CD14-positive monocyte (primary cell): ENCODE results near the gene ACOT9. TPM values are rescaled to one million over a fixed set of nuclear protein-coding genes. Genes with fewer than 3 reads are reported as not detected.
"Not testable (repeated sequence)": the region's sequence is repeated elsewhere in the genome, so short reads cannot be mapped to it uniquely, and the experiment has no call there.

Experiments used
- DNase-seq, 3 donors: peaks; one replicate each; pipeline ENCODE4 v3.0.0-alpha.2; 2011 to 2022
- H2AFZ ChIP-seq: 2 replicates; pipeline ENCODE4 v1.6.0; 2012; ENCODE audit warnings: mild to moderate bottlenecking, low read depth, low read length, inconsistent platforms; ENCODE audit not compliant: insufficient read depth, poor library complexity, severe bottlenecking
- H3K27ac ChIP-seq, 2 donors: 1 replicate in 1 of 2; 2 replicates in 1 of 2; pipeline ENCODE4 v1.5.1; 2012 to 2013; ENCODE audit warnings: low read length in 2 of 2, control low read depth in 1 of 2, inconsistent platforms in 1 of 2, low read depth in 1 of 2, mild to moderate bottlenecking in 1 of 2
- H3K27me3 ChIP-seq, 2 donors: one replicate each; pipeline versions ENCODE4 v1.6.0 to v1.6.1; 2011 to 2013; ENCODE audit warnings: low read length in 2 of 2; ENCODE audit not compliant: control insufficient read depth in 2 of 2, insufficient read depth in 2 of 2
- H3K36me3 ChIP-seq, 2 donors: replicated peaks in 1 of 2; 1 replicate in 1 of 2; 2 replicates in 1 of 2; pipeline versions ENCODE4 v1.5.1 to v1.6.1; 2012 to 2013; ENCODE audit warnings: low read length in 2 of 2, control low read depth in 1 of 2, inconsistent platforms in 1 of 2, mild to moderate bottlenecking in 1 of 2; ENCODE audit not compliant: insufficient read depth in 2 of 2, control insufficient read depth in 1 of 2
- H3K4me1 ChIP-seq, 2 donors: 1 replicate in 1 of 2; 2 replicates in 1 of 2; pipeline versions ENCODE4 v1.5.1 to v1.6.1; 2012 to 2013; ENCODE audit warnings: low read length in 2 of 2, control low read depth in 1 of 2, inconsistent platforms in 1 of 2, mild to moderate bottlenecking in 1 of 2, moderate library complexity in 1 of 2; ENCODE audit not compliant: insufficient read depth in 2 of 2, control insufficient read depth in 1 of 2
- H3K4me2 ChIP-seq: replicated peaks from 2 replicates; pipeline ENCODE3; 2012; ENCODE audit warnings: low read length, moderate library complexity, mild to moderate bottlenecking; ENCODE audit not compliant: poor library complexity, severe bottlenecking; ENCODE audit errors: extremely low read depth
- H3K4me3 ChIP-seq, 3 experiments: fragments of 200-600 bp in 1 of 3; sonication (generic) in 1 of 3; replicated peaks in 1 of 3; 1 replicate in 2 of 3; 2 replicates in 1 of 3; pipeline ENCODE4 v1.5.1; 2011 to 2013; ENCODE audit warnings: low read length in 3 of 3, mild to moderate bottlenecking in 3 of 3, control low read depth in 2 of 3, low read depth in 2 of 3, inconsistent platforms in 1 of 3, moderate library complexity in 1 of 3
- H3K79me2 ChIP-seq: 2 replicates; pipeline ENCODE4 v1.6.0; 2012; ENCODE audit warnings: mild to moderate bottlenecking, control low read depth, inconsistent platforms, low read length, moderate library complexity; ENCODE audit not compliant: insufficient read depth
- H3K9ac ChIP-seq: 2 replicates; pipeline ENCODE4 v1.6.0; 2017; ENCODE audit warnings: low read length, mild to moderate bottlenecking; ENCODE audit not compliant: insufficient read depth, poor library complexity, severe bottlenecking
- H3K9me3 ChIP-seq, 2 donors: replicated peaks in 1 of 2; 1 replicate in 1 of 2; 2 replicates in 1 of 2; pipeline versions ENCODE4 v1.5.1 to v1.6.1; 2012 to 2013; ENCODE audit warnings: low read length in 2 of 2, control low read depth in 1 of 2; ENCODE audit not compliant: control insufficient read depth in 1 of 2, insufficient read depth in 1 of 2
- H4K20me1 ChIP-seq: 2 replicates; pipeline ENCODE4 v1.6.0; 2012; ENCODE audit warnings: mild to moderate bottlenecking, low read length, control low read depth, moderate library complexity; ENCODE audit not compliant: insufficient read depth
- H3K27ac Mint-ChIP-seq, 7 donors: one replicate each; pipeline ENCODE4 v1.8.0; 2020; ENCODE audit warnings: mild to moderate bottlenecking in 7 of 7, mixed read lengths in 7 of 7, moderate library complexity in 6 of 7, inconsistent platforms in 2 of 7
- H3K27me3 Mint-ChIP-seq, 3 donors: one replicate each; pipeline ENCODE4 v1.8.0; 2021 to 2022; ENCODE audit warnings: low read depth in 3 of 3, mild to moderate bottlenecking in 3 of 3, mixed read lengths in 3 of 3, moderate library complexity in 3 of 3, inconsistent platforms in 1 of 3
- H3K36me3 Mint-ChIP-seq, 2 donors: one replicate each; pipeline ENCODE4 v1.8.0; 2020; ENCODE audit warnings: mixed read lengths in 2 of 2, inconsistent platforms in 1 of 2, mild to moderate bottlenecking in 1 of 2
- H3K4me1 Mint-ChIP-seq: one replicate; pipeline ENCODE4 v1.8.0; 2020; ENCODE audit warnings: mild to moderate bottlenecking, mixed read lengths
- H3K4me3 Mint-ChIP-seq, 2 donors: one replicate each; pipeline ENCODE4 v1.8.0; 2020; ENCODE audit warnings: mild to moderate bottlenecking in 2 of 2, mixed read lengths in 2 of 2, moderate library complexity in 1 of 2
- H3K9me3 Mint-ChIP-seq, 7 donors: one replicate each; pipeline ENCODE4 v1.8.0; 2020 to 2022; ENCODE audit warnings: mixed read lengths in 7 of 7, mild to moderate bottlenecking in 6 of 7, moderate library complexity in 6 of 7, inconsistent platforms in 2 of 7
- WGBS: methylation state at CpG from one replicate; pipeline ENCODE4 v1.1.5; 2013; ENCODE audit warnings: missing lambda C conversion rate; ENCODE audit not compliant: insufficient coverage; 5-methylcytosine and 5-hydroxymethylcytosine counted together
- intact Hi-C, 2 donors: fragments of 100-400 bp; cut with micrococcal nuclease; formaldehyde crosslinking; loops; one replicate each; pipeline versions ENCODE4 v1.15.0 to v1.15.1; 2023
- polyA plus RNA-seq, 3 donors: library from polyadenylated mRNA; depleted of rRNA in 1 of 3; unstranded in 2 of 3; stranded (reverse) in 1 of 3; fragments of 300-500 nt in 2 of 3; fragments of >200 nt in 1 of 3; fragmentation: Illumina TruSeq in 2 of 3; gene quantifications; 1 replicate in 2 of 3; 2 replicates in 1 of 3; pipeline ENCODE4 v1.2.3, GENCODE V29; 2012 to 2021
- TF ChIP-seq, protein P1 (sequence below): fragments of 200-600 bp; IDR thresholded peaks from one replicate; pipeline ENCODE4 v1.8.0; 2022; ENCODE audit warnings: antibody characterized with exemption, mild to moderate bottlenecking

The ACOT9 gene
- polyA plus RNA-seq, 3 donors: 49.2 to 69.3 (median 51.8) TPM

DNA sequence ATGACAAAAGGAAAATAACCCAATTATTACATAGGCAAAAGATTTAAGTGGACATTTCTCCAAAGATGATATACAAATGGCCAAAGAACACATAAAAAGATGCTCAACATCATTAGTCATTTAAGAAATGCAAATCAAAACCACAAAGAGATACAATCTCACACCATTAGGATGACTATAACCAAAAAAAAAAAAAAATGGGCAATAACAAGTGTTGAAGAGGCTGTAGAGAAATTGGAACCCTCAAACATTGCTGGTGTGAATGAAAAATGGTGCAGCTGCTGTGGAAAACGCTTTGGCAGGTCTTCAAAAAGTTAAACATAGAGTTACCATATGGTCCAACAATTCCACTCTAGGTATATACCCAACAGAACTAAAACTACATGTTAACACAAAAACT, 81.4 kb downstream of the ACOT9 start:
- Mint-ChIP-seq H3K9me3 (peaks cover 0 to 7% (median 0%) of the 10 kb centered on the region in 7 donors), H3K36me3 (no peaks in the 10 kb centered on the region), H3K27me3 (peaks cover 0 to 4% (median 0%) of the 10 kb centered on the region in 3 donors), H3K4me1 (peaks cover 20% of the 10 kb centered on the region), H3K4me3 (no peak overlapping the region), H3K27ac (no peak overlapping the region)
- H3K36me3 ChIP-seq: no peaks in the 10 kb centered on the region
- no peaks in the 10 kb centered on the region for H3K27me3 ChIP-seq
- H3K9me3 ChIP-seq: no peaks in the 10 kb centered on the region
- no CpG with 5 or more reads among the region's 1 CpG for WGBS
- peaks cover 8 to 11% of the 10 kb centered on the region in 2 donors for H3K4me1 ChIP-seq
- intact Hi-C loops: no loop called here
- H2AFZ ChIP-seq: no peak overlapping the region
- no peak overlapping the region for H3K4me2 ChIP-seq
- no peak for DNase-seq
- H3K27ac ChIP-seq: no peak overlapping the region
- H3K4me3 ChIP-seq: no peak overlapping the region
- H3K79me2 ChIP-seq: no peaks in the 10 kb centered on the region
- H3K9ac ChIP-seq: no peak overlapping the region
- H4K20me1 ChIP-seq: no peaks in the 10 kb centered on the region
- TF ChIP-seq, protein P1, sequence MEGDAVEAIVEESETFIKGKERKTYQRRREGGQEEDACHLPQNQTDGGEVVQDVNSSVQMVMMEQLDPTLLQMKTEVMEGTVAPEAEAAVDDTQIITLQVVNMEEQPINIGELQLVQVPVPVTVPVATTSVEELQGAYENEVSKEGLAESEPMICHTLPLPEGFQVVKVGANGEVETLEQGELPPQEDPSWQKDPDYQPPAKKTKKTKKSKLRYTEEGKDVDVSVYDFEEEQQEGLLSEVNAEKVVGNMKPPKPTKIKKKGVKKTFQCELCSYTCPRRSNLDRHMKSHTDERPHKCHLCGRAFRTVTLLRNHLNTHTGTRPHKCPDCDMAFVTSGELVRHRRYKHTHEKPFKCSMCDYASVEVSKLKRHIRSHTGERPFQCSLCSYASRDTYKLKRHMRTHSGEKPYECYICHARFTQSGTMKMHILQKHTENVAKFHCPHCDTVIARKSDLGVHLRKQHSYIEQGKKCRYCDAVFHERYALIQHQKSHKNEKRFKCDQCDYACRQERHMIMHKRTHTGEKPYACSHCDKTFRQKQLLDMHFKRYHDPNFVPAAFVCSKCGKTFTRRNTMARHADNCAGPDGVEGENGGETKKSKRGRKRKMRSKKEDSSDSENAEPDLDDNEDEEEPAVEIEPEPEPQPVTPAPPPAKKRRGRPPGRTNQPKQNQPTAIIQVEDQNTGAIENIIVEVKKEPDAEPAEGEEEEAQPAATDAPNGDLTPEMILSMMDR: no peak

DNA sequence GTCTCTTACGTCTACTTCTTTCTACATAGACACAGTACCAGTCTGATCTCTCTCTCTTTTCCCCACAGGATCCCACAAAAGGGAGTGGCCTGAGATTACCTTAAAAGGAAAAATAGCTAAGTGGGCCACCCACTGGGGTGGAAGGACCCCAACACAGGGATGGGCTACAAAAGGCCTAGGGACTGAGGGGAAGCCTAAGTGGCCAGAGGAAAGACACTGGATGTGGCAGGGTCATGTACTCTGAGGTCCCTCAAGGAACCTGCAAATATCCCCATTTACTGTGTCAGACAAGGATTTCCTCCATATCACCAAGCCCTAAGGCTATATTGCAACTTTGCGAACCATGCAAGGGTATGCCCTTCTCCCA, 82.3 kb downstream of the ACOT9 start:
- Histone ChIP-seq H2AFZ (no peak overlapping the region), H4K20me1 (no peaks in the 10 kb centered on the region), H3K4me3 (no peak overlapping the region), H3K27ac (no peak overlapping the region), H3K79me2 (no peaks in the 10 kb centered on the region), H3K9me3 (no peaks in the 10 kb centered on the region), H3K4me2 (no peak overlapping the region), H3K36me3 (no peaks in the 10 kb centered on the region), H3K27me3 (no peaks in the 10 kb centered on the region), H3K9ac (no peak overlapping the region), H3K4me1 (peaks cover 0 to 2% of the 10 kb centered on the region in 2 donors)
- H3K4me3 Mint-ChIP-seq: no peak overlapping the region
- peak overlapping the region in 1 of 7 donors; percentile 3 for H3K27ac Mint-ChIP-seq
- TF ChIP-seq, protein P1: no peak
- H3K9me3 Mint-ChIP-seq: peaks cover 0 to 3% (median 0%) of the 10 kb centered on the region in 7 donors
- H3K27me3 Mint-ChIP-seq: peaks cover 0 to under 1% (median 0%) of the 10 kb centered on the region in 3 donors
- WGBS: no CpG with 5 or more reads among the region's 2 CpGs
- H3K36me3 Mint-ChIP-seq: no peaks in the 10 kb centered on the region
- peaks cover 11% of the 10 kb centered on the region for H3K4me1 Mint-ChIP-seq
- no peak for DNase-seq
- intact Hi-C loops: no loop called here

- H3K27me3 Mint-ChIP-seq, H3K27ac ChIP-seq, H4K20me1 ChIP-seq, intact Hi-C loops, DNase-seq, H3K27me3 ChIP-seq, H3K4me2 ChIP-seq, H3K36me3 Mint-ChIP-seq, H3K36me3 ChIP-seq, H3K9me3 ChIP-seq, H3K4me3 ChIP-seq, H3K4me1 ChIP-seq, H2AFZ ChIP-seq, H3K4me3 Mint-ChIP-seq, H3K79me2 ChIP-seq, H3K9me3 Mint-ChIP-seq, H3K9ac ChIP-seq: not testable (repeated sequence)
- no CpG with 5 or more reads among the region's 8 CpGs for WGBS
- peak overlapping the region in 1 of 7 donors; percentile 22 for H3K27ac Mint-ChIP-seq
- H3K4me1 Mint-ChIP-seq: peaks cover 10% of the 10 kb centered on the region
These were observed 82.9 kb downstream of the ACOT9 start for GRCh38 chrX:23660083-23660765.
